Muscle of leg (tissue), 11 donors: ENCODE measurements around the gene KIAA1958. TPM values are rescaled to one million over a fixed set of nuclear protein-coding genes. Genes with fewer than 3 reads are reported as not detected.
A peak's percentile ranks its signal among the peaks of the same experiment; 100 is the strongest.

Source experiments
- DNase-seq: peaks from one replicate; pipeline ENCODE4 v3.0.0; 2013
- H3K27ac ChIP-seq: one replicate; pipeline ENCODE4 v1.5.1; 2013; ENCODE audit warnings: mild to moderate bottlenecking, low read length, control low read depth
- H3K27me3 ChIP-seq: one replicate; pipeline ENCODE4 v1.6.1; 2013; ENCODE audit warnings: low read length; ENCODE audit not compliant: control insufficient read depth, insufficient read depth
- H3K36me3 ChIP-seq: one replicate; pipeline ENCODE4 v1.6.1; 2013; ENCODE audit warnings: low read length; ENCODE audit not compliant: control insufficient read depth, insufficient read depth
- H3K4me1 ChIP-seq: one replicate; pipeline ENCODE4 v1.6.1; 2013; ENCODE audit warnings: low read length; ENCODE audit not compliant: control insufficient read depth, insufficient read depth
- H3K4me3 ChIP-seq: one replicate; pipeline ENCODE4 v1.5.1; 2013; ENCODE audit warnings: low read length, control low read depth
- H3K9me3 ChIP-seq: replicated peaks from 2 replicates; pipeline ENCODE4 v1.6.1; 2013; ENCODE audit warnings: low read depth, low read length; ENCODE audit not compliant: control insufficient read depth
- WGBS: methylation state at CpG from one replicate; pipeline ENCODE4 v1.1.5; 2013; ENCODE audit warnings: missing lambda C conversion rate; ENCODE audit not compliant: insufficient coverage; 5-methylcytosine and 5-hydroxymethylcytosine counted together
- polyA plus RNA-seq, 8 donors: library from polyadenylated mRNA; unstranded; fragments of 120-200 nt; gene quantifications; one replicate each; pipeline versions ENCODE4 v1.2.1 to v1.2.3, GENCODE V29; 2013; ENCODE audit warnings: inconsistent platforms in 1 of 8, low replicate concordance in 1 of 8; ENCODE audit not compliant: insufficient read length in 8 of 8, insufficient read depth in 1 of 8
- total RNA-seq: library from RNA; stranded (reverse); fragments of 120-200 nt; gene quantifications from one replicate; pipeline ENCODE4 v1.2.4, GENCODE V29; 2013

The KIAA1958 gene
- total and polyA plus RNA-seq, 9 donors: 2.1 to 4.9 (median 3.3) TPM

DNA sequence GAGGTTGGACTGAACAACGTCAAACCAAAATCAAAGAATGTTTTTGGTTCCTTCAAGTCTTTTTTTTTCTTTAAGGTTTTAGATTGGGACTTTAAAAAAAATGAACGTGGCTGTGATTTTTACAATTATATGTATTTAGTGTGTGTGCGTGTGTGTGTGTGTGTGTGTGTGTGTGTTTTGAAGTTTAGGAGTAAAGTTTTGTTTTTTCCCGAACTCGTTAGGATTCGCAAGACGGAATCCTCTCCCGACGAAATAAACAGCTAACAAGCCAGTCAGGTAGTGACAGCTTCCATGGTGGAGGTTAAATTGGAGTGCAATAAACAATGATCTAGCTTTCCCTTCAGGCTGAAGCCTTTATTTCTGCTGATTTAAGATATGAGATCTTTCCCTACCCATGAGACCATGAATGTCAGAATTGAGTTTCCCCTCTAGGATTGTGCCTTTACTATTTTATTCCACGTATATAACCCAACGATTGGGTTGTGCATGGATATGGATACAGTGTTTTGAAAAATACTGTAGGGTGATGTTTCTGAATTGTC is 1.2 kb downstream of the KIAA1958 start:
- Histone ChIP-seq H3K27me3 (no peaks in the 10 kb centered on the region), H3K4me3 (peak overlapping the region; percentile 67), H3K4me1 (no peaks in the 10 kb centered on the region), H3K36me3 (no peaks in the 10 kb centered on the region), H3K9me3 (no peaks in the 10 kb centered on the region), H3K27ac (peak overlapping the region; percentile 86)
- DNase-seq: no peak
- WGBS: no CpG with 5 or more reads among the region's 11 CpGs

GRCh38 chr9:112489039-112489546 is 2.5 kb downstream of the KIAA1958 start:
- no peaks in the 10 kb centered on the region for H3K36me3 ChIP-seq
- H3K27me3 ChIP-seq: no peaks in the 10 kb centered on the region
- no peak for DNase-seq
- peaks cover 9% of the 10 kb centered on the region for H3K9me3 ChIP-seq
- H3K4me3 ChIP-seq: no peak overlapping the region
- no peak overlapping the region for H3K27ac ChIP-seq
- WGBS: 50% methylated on average over 1 of the region's 5 CpGs
- H3K4me1 ChIP-seq: no peaks in the 10 kb centered on the region

DNA sequence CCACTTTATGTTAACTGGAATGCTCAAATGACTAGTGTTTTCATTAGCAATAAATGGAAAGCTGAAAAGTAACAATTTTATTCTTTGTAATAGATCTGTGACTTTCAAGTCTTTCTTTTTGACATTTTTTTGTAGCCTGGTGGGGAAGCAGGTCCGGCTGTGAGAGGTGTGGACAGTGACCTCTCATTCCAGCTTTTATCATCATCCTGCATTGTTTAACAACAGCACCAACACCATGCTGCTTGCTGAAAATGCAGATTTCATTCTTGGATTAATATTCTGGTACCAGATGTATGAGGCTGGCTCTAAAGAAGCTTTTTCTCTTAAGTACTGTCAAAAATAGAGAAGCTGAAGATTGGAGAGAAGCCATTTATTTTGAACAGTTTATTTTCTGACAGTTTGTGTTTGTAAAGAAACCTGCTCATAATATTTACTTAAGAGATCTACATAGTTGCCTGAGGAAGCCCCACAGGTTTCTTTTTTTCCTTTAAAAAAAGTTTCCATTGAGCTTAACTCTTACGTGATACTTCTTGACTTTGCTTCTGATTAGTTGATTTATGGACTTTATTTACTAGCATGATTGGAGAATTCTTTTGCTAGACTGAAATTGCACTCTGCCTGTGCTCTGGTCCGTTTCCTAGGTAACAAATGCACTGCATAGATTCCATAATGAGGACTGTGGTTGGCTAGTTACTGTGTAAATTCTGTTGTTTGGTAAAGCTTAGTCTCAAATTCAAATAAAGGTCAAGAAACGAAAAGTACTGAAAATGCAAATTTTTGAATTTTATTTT is 3.4 kb downstream of the KIAA1958 start:
- DNase-seq: no peak
- no peak overlapping the region for H3K4me3 ChIP-seq
- WGBS: no CpG with 5 or more reads among the region's 4 CpGs
- H3K27me3 ChIP-seq: no peaks in the 10 kb centered on the region
- H3K9me3 ChIP-seq: peaks cover 18% of the 10 kb centered on the region
- no peaks in the 10 kb centered on the region for H3K4me1 ChIP-seq
- H3K27ac ChIP-seq: no peak overlapping the region
- H3K36me3 ChIP-seq: peaks cover 5% of the 10 kb centered on the region

DNA sequence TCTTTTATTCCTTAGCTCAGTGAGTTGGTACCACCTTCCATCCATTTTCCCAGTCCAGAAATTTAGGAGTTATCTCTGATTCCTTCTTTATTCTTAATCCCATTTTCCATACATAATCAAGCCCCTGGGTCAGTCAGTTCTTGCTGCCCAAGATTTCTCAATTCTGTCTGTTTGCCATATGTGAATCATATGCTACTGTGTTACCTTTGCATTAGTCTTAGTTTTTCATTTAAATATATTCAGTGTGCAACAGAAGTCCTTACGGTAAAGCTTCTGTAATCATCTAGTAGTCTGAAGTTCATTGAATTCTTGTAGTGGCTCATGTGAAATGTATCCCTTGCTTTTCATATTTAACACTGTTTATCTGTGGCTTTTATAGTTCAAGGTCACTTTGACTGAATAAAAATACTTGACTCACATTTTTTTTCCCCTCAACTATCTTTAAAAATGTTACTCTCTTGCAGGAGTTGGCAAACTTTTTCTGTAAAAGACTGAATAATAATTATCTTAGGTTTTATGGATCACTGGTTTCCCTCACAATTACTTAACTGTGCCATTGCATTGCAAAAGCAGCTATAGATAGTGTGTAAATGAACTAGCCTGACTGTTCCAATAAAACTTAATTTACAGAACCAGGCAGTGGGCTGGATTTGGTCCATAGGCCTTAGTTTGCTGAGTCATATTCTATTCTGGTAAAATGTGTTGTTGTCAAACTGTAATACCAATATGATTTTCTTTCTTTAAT is 6.9 kb downstream of the KIAA1958 start:
- no peak for DNase-seq
- Histone ChIP-seq H3K9me3 (peaks cover 25% of the 10 kb centered on the region), H3K27me3 (no peaks in the 10 kb centered on the region), H3K4me1 (no peaks in the 10 kb centered on the region), H3K27ac (no peak overlapping the region), H3K36me3 (peaks cover 5% of the 10 kb centered on the region), H3K4me3 (no peak overlapping the region)
- WGBS: no CpG with 5 or more reads among the region's 1 CpG

DNA sequence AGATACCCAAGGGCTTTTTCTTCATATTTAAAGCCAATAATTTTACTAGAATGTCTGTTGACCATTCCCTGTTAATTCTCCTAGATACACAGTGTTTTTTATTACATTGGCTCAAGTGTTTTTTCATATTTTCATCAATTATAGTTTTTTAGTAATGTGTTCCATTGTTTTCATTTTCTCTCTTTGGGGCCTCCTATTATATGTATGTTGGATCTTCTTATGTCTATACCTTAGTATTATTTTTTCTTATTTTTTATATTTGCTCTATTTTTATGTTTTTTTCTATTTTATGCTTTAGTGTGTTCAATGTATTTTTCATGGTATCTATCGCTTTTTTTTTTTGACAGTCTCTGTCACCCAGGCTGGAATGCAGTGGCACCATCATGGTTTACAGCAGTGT is 7.5 kb downstream of the KIAA1958 start:
- no peak overlapping the region for H3K4me3 ChIP-seq
- peaks cover 5% of the 10 kb centered on the region for H3K36me3 ChIP-seq
- H3K4me1 ChIP-seq: no peaks in the 10 kb centered on the region
- H3K27ac ChIP-seq: no peak overlapping the region
- H3K9me3 ChIP-seq: peaks cover 25% of the 10 kb centered on the region
- no peaks in the 10 kb centered on the region for H3K27me3 ChIP-seq
- WGBS: no CpG with 5 or more reads among the region's 1 CpG
- DNase-seq: no peak

DNA sequence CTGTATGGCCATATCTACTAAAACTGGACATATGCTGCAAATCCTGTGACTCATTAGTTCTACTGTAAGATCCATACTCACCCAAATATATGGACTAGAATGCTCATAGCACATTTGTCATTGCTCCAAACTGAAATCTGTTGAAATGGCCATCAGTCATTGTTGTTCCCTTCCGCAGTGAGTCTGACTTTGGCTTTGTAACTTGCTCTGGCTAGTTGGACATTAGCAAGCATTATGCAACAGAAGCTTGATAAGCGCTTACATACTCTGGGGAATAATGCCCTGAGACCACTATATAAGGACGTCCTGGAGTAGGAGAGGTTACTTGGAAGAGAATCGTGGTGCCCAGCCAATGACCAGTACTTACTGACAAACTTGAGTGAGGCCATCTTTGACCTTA is 9.0 kb downstream of the KIAA1958 start:
- Histone ChIP-seq H3K27ac (no peak overlapping the region), H3K4me3 (no peak overlapping the region), H3K36me3 (peaks cover 5% of the 10 kb centered on the region), H3K27me3 (no peaks in the 10 kb centered on the region), H3K9me3 (peaks cover 25% of the 10 kb centered on the region), H3K4me1 (no peaks in the 10 kb centered on the region)
- no peak for DNase-seq
- 90% methylated on average over 3 of the region's 4 CpGs for WGBS

DNA sequence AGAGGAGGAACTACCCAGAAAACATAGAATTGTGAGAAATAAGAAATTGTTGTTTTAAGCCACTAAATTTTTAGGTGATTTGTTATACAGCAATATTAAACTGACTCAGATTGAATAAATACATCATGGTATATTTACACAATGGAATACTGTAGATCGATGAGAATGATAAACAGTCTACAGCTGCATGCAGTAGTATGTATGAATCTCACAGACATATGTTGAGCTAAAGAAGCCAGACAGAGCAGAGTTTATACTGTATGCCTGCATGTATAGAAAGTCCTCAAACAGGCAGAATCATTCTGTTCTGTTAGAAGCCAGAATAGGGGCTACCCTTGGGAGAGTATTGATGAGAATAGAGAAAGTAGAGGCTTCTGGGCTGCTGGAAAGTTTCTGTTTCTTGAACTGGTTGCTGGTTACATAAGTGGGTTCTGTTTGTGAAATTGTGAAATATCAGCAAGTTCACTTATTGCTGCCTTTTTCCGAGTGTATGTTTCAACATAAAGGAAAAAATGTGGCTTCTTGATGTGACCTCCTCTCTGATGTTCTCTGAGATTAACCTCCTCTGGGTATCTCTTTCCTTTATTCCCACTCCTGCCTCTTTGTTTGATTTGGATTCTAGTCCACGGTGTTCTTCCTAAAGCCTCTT is 9.6 kb downstream of the KIAA1958 start:
- H3K36me3 ChIP-seq: peaks cover 7% of the 10 kb centered on the region
- H3K9me3 ChIP-seq: peaks cover 25% of the 10 kb centered on the region
- H3K4me1 ChIP-seq: no peaks in the 10 kb centered on the region
- no peak overlapping the region for H3K27ac ChIP-seq
- H3K4me3 ChIP-seq: no peak overlapping the region
- no peak for DNase-seq
- WGBS: no CpG with 5 or more reads among the region's 3 CpGs
- H3K27me3 ChIP-seq: no peaks in the 10 kb centered on the region

DNA sequence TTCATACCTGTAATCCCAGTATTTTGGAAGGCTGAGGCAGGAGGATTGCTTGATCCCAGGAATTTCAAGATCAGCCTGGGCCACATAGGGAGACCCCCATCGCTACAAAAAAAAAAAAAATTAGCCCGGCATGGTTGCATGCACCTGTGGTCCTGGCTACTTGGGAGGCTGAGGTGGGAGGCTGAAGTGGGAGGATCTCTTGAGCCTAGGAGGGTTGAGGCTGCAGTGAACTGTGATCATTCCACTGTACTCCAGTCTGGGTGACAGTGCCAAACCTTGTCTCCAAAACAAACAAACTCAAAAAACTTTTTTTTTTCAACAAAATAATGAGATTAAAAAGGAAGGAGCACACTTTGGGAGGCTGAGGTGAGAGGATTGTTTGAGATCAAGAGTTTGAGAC is 14.2 kb downstream of the KIAA1958 start:
- Histone ChIP-seq H3K4me3 (no peak overlapping the region), H3K9me3 (no peaks in the 10 kb centered on the region), H3K27ac (no peak overlapping the region), H3K27me3 (no peaks in the 10 kb centered on the region), H3K4me1 (no peaks in the 10 kb centered on the region), H3K36me3 (peaks cover 2% of the 10 kb centered on the region)
- no peak for DNase-seq
- WGBS: no CpG with 5 or more reads among the region's 2 CpGs

- no peaks in the 10 kb centered on the region for H3K27me3 ChIP-seq
- peaks cover 2% of the 10 kb centered on the region for H3K36me3 ChIP-seq
- H3K27ac ChIP-seq: no peak overlapping the region
- no peaks in the 10 kb centered on the region for H3K9me3 ChIP-seq
- no peak overlapping the region for H3K4me3 ChIP-seq
- H3K4me1 ChIP-seq: no peaks in the 10 kb centered on the region
- WGBS: 93% methylated on average over 5 of the region's 8 CpGs
- DNase-seq: no peak
Measured at GRCh38 chr9:112501287-112501686, 14.7 kb downstream of the KIAA1958 start.
